HG03565 (cell line): ENCODE measurements around the gene ART1.

Experiments used
- ATAC-seq: cut with Tn5 transposase; IDR thresholded peaks from one replicate; pipeline ENCODE4 v1.9.1; 2021; ENCODE audit warnings: mild to moderate bottlenecking, moderate library complexity; ENCODE audit not compliant: unreplicated experiment

Gene ART1

GRCh38 chr11:3710485-3711259, 65.7 kb downstream of the ART1 start:
- no peak for ATAC-seq

GRCh38 chr11:3712274-3712673, 67.3 kb downstream of the ART1 start:
- no peak for ATAC-seq
